Pancreas (tissue), 10 donors: ENCODE measurements around the gene MTG2. TPM values are rescaled to one million over a fixed set of nuclear protein-coding genes. Genes with fewer than 3 reads are reported as not detected.

Experiments used
- ATAC-seq, 4 donors: fragments of 200-7000 bp; cut with Tn5 transposase; one replicate each; pipeline versions ENCODE4 v1.8.0 to v1.9.1; 2020; ENCODE audit warnings: mild to moderate bottlenecking in 4 of 4, moderate library complexity in 4 of 4
- DNase-seq, 6 donors: peaks; one replicate each; pipeline ENCODE4 v3.0.0-alpha.2; 2020
- FAIRE-seq: peaks from 2 replicates; lab custom pipeline; 2012; peaks lifted over from hg19 to GRCh38; lab: Jason Lieb, UNC
- H3K27ac ChIP-seq, 4 donors: fragments of 200-600 bp; sonication (generic); 1 replicate in 3 of 4; 2 replicates in 1 of 4; pipeline versions ENCODE4 v1.5.0 to v1.8.0; 2020
- H3K27me3 ChIP-seq, 4 donors: fragments of 200-600 bp; one replicate each; pipeline ENCODE4 v1.8.0; 2021
- H3K36me3 ChIP-seq, 3 donors: fragments of 200-600 bp; sonication (generic) in 1 of 3; one replicate each; pipeline versions ENCODE4 v1.5.0 to v1.8.0; 2020 to 2021
- H3K4me1 ChIP-seq, 3 donors: fragments of 200-600 bp; one replicate each; pipeline ENCODE4 v1.8.0; 2021
- H3K4me3 ChIP-seq, 4 donors: fragments of 200-600 bp; sonication (generic) in 2 of 4; one replicate each; pipeline versions ENCODE4 v1.5.0 to v1.8.0; 2020 to 2021
- H3K9me3 ChIP-seq, 4 donors: fragments of 200-600 bp; one replicate each; pipeline ENCODE4 v1.8.0; 2021
- CTCF ChIP-seq, 4 donors: fragments of 200-600 bp; sonication (generic) in 3 of 4; IDR thresholded peaks; one replicate each; pipeline versions ENCODE4 v1.5.0 to v1.8.0; 2021; ENCODE audit warnings: antibody characterized with exemption in 4 of 4
- WGBS, 2 donors: extraction: QIAGEN DNeasy Blood & Tissue Kit; methylation state at CpG; one replicate each; pipeline ENCODE4 v1.1.7; 2013; 5-methylcytosine and 5-hydroxymethylcytosine counted together
- intact Hi-C, 3 donors: fragments of 100-400 bp; cut with DNase I; formaldehyde crosslinking; loops; one replicate each; pipeline versions ENCODE4 v1.11.1 to v1.14.2; 2022
- polyA plus RNA-seq, 2 donors: library from polyadenylated mRNA; stranded (reverse); fragments of 200-250 nt; gene quantifications; one replicate each; pipeline ENCODE4 v1.2.3, GENCODE V29; 2013
- total RNA-seq, 6 donors: library from RNA; stranded (reverse); fragmentation: NEBNext Ultra II Directional in 4 of 6; extraction: Animal tissue kit (Norgen Biotek cat#: 25700) in 4 of 6; gene quantifications; one replicate each; pipeline versions ENCODE4 v1.2.1 to v1.2.4, GENCODE V29; 2021 to 2023
- donor health status: healthy with polysubstance abuse.
- donor health status: DM: no; HTN: no; CAD: no; lungs with moderate emphysema.
- donor health status: DM: no; HTN: no; CAD: no.
- donor health status: control.
- donor health status: control.
- donor health status: Bipolar disorder and iron deficiency.
- donor health status: DM: yes; HTN: yes; CAD: no.
- donor health status: DM: no; HTN: no; CAD: no.
- donor health status: DM: no; HTN: no; CAD: no.
- donor health status: DM: yes; HTN: yes; CAD: no.

MTG2 gene
- total and polyA plus RNA-seq, 8 donors, result 9.7 to 55.3 (median 14.2) TPM

GRCh38 chr20:62170536-62170935, 12.3 kb upstream of the MTG2 start:
- Histone ChIP-seq H3K9me3 (no peaks in the 10 kb centered on the region), H3K4me1 (no peaks in the 10 kb centered on the region), H3K27ac (no peak overlapping the region), H3K27me3 (no peaks in the 10 kb centered on the region), H3K36me3 (peaks cover 0 to 32% (median 7%) of the 10 kb centered on the region in 3 donors), H3K4me3 (no peak overlapping the region)
- intact Hi-C loops, result loop anchor here in 1 of 3 donors (10.0 kb wide), 1 partner anchor 214 kb away; the partner anchor contains the start of gene RPS21
- FAIRE-seq, result no peak
- WGBS, 2 donors, result 91 to 96% methylated on average over 9 of the region's 9 CpGs
- no peak for ATAC-seq
- no peak for TF ChIP-seq CTCF (IDR thresholded peaks at IDR 0.05)
- DNase-seq, result peak in 2 of 6 donors; percentile 11 to 28

GRCh38 chr20:62171245-62171644, 11.6 kb upstream of the MTG2 start:
- no peak for TF ChIP-seq CTCF (IDR thresholded peaks at IDR 0.05)
- Histone ChIP-seq H3K27me3 (no peaks in the 10 kb centered on the region), H3K4me3 (no peak overlapping the region), H3K4me1 (no peaks in the 10 kb centered on the region), H3K9me3 (no peaks in the 10 kb centered on the region), H3K36me3 (peaks cover 0 to 24% (median 7%) of the 10 kb centered on the region in 3 donors), H3K27ac (no peak overlapping the region)
- DNase-seq (peak in 1 of 6 donors; percentile 5), ATAC-seq (no peak), FAIRE-seq (no peak)
- intact Hi-C loops, result loop anchor here in 1 of 3 donors (10.0 kb wide), 1 partner anchor 214 kb away; the partner anchor contains the start of gene RPS21
- 91 to 92% methylated on average over 8 of the region's 8 CpGs for WGBS, 2 donors

- ATAC-seq, result no peak
- no peak for FAIRE-seq
- DNase-seq, result peak in 2 of 6 donors; percentile 14 to 63
- no peaks in the 10 kb centered on the region for H3K4me1 ChIP-seq
- H3K27me3 ChIP-seq, result no peaks in the 10 kb centered on the region
- TF ChIP-seq CTCF (IDR thresholded peaks at IDR 0.05), result no peak
- no peaks in the 10 kb centered on the region for H3K9me3 ChIP-seq
- intact Hi-C loops, result loop anchor here in 1 of 3 donors (10.0 kb wide), 1 partner anchor 212 kb away; the partner anchor contains the start of gene RPS21
- peaks cover 0 to 23% (median 7%) of the 10 kb centered on the region in 3 donors for H3K36me3 ChIP-seq
- no peak overlapping the region for H3K27ac ChIP-seq
- 93 to 96% methylated on average over 15 to 18 of the region's 18 CpGs for WGBS, 2 donors
- no peak overlapping the region for H3K4me3 ChIP-seq
Observed at GRCh38 chr20:62172666-62173065, 10.2 kb upstream of the MTG2 start.

GRCh38 chr20:62174021-62174804, 8.6 kb upstream of the MTG2 start:
- Histone ChIP-seq H3K4me1 (no peaks in the 10 kb centered on the region), H3K36me3 (peaks cover 0 to 25% (median 7%) of the 10 kb centered on the region in 3 donors), H3K4me3 (no peak overlapping the region), H3K27ac (no peak overlapping the region), H3K9me3 (no peaks in the 10 kb centered on the region), H3K27me3 (no peaks in the 10 kb centered on the region)
- ATAC-seq (no peak), FAIRE-seq (no peak), DNase-seq (peak in 2 of 6 donors; percentile 12 to 39)
- TF ChIP-seq CTCF (IDR thresholded peaks at IDR 0.05), result no peak
- WGBS, 2 donors, result 95 to 96% methylated on average over 28 of the region's 28 CpGs
- intact Hi-C loops, result loop anchor here in 1 of 3 donors (10.0 kb wide), 1 partner anchor 211 kb away; the partner anchor contains the start of gene RPS21
